OCI-LY3 (cell line): ENCODE measurements around the gene LACTBL1.

Experiments used
- EZH2phosphoT487 ChIP-seq: fragments of 200-600 bp; shearing (Covaris generic); IDR thresholded peaks from 2 replicates; pipeline ENCODE4 v1.6.1; 2018; ENCODE audit warnings: antibody characterized with exemption, mixed run types, low read depth
- TF ChIP-seq, protein P1 (sequence below): fragments of 200-600, 300-600 bp; sonication (generic); IDR thresholded peaks from 2 replicates; pipeline ENCODE4 v1.5.1; 2014; ENCODE audit warnings: antibody characterized with exemption, low read length, low read depth

DNA sequence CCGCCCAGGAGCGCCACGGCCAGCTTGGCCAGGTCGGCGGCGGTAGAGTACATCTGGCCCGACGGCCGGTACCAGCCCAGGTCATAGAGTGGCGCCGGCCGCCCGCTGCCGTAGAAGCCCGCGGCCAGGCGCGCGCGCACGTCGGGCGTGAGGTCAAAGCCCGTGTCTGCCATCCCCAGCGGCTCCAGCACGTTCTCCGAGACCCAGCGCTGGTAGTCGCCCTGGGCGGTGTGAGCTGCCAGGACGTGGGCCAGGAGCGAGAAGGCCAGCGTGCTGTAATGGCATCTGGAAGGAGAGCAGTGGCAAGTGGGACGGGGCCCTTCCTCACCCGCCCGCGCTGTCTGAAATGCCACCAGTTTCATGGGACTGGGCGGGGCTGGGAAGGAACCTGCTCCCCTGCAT is 18.9 kb downstream of the LACTBL1 start:
- TF ChIP-seq, protein P1, sequence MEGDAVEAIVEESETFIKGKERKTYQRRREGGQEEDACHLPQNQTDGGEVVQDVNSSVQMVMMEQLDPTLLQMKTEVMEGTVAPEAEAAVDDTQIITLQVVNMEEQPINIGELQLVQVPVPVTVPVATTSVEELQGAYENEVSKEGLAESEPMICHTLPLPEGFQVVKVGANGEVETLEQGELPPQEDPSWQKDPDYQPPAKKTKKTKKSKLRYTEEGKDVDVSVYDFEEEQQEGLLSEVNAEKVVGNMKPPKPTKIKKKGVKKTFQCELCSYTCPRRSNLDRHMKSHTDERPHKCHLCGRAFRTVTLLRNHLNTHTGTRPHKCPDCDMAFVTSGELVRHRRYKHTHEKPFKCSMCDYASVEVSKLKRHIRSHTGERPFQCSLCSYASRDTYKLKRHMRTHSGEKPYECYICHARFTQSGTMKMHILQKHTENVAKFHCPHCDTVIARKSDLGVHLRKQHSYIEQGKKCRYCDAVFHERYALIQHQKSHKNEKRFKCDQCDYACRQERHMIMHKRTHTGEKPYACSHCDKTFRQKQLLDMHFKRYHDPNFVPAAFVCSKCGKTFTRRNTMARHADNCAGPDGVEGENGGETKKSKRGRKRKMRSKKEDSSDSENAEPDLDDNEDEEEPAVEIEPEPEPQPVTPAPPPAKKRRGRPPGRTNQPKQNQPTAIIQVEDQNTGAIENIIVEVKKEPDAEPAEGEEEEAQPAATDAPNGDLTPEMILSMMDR: no peak
- no peak for TF ChIP-seq EZH2phosphoT487
